Esophagus squamous epithelium (tissue), 5 donors: ENCODE measurements around the gene CTTNBP2NL. TPM values are rescaled to one million over a fixed set of nuclear protein-coding genes. Genes with fewer than 3 reads are reported as not detected.
"Not testable (repeated sequence)": the region's sequence is repeated elsewhere in the genome, so short reads cannot be mapped to it uniquely, and the experiment has no call there.

ENCODE experiments used
- DNase-seq: peaks from one replicate; lab custom pipeline; 2025; lab: John Stamatoyannopoulos, UW
- H3K27ac ChIP-seq, 4 donors: fragments of 200-600 bp; sonication (generic); one replicate each; pipeline ENCODE4 v1.5.1; 2016 to 2019; ENCODE audit warnings: mild to moderate bottlenecking in 1 of 4
- H3K27me3 ChIP-seq, 4 donors: fragments of 200-600 bp; sonication (generic); 1 replicate in 3 of 4; 2 replicates in 1 of 4; pipeline versions ENCODE4 v1.5.1 to v1.6.0; 2017 to 2021; ENCODE audit warnings: antibody characterized with exemption in 1 of 4
- H3K36me3 ChIP-seq, 3 donors: fragments of 200-600 bp; sonication (generic); one replicate each; pipeline ENCODE4 v1.5.1; 2016 to 2019
- H3K4me1 ChIP-seq, 3 donors: fragments of 200-600 bp; sonication (generic); one replicate each; pipeline ENCODE4 v1.5.1; 2017 to 2019
- H3K4me3 ChIP-seq, 4 donors: fragments of 200-600 bp; sonication (generic); 1 replicate in 3 of 4; 2 replicates in 1 of 4; pipeline ENCODE4 v1.5.1; 2016 to 2019; ENCODE audit warnings: mild to moderate bottlenecking in 2 of 4, moderate library complexity in 1 of 4
- H3K9me3 ChIP-seq, 3 donors: fragments of 200-600 bp; sonication (generic); one replicate each; pipeline ENCODE4 v1.5.1; 2016 to 2019
- CTCF ChIP-seq, 6 experiments: fragments of 450-650 bp in 4 of 6; fragments of 200-600 bp in 2 of 6; sonication (generic) in 2 of 6; IDR thresholded peaks; one replicate each; pipeline ENCODE4 v1.5.1; 2016 to 2019; ENCODE audit warnings: antibody characterized with exemption in 6 of 6, mild to moderate bottlenecking in 4 of 6, moderate library complexity in 4 of 6
- POLR2A ChIP-seq, 4 donors: fragments of 450-650 bp; IDR thresholded peaks; one replicate each; pipeline ENCODE4 v1.6.1; 2017; ENCODE audit warnings: antibody characterized with exemption in 4 of 4, mild to moderate bottlenecking in 4 of 4, moderate library complexity in 3 of 4
- WGBS, 2 donors: methylation state at CpG; one replicate each; pipeline ENCODE4 v1.1.5; 2018; 5-methylcytosine and 5-hydroxymethylcytosine counted together
- intact Hi-C: fragments of 100-400 bp; cut with DNase I; formaldehyde crosslinking; loops from one replicate; pipeline ENCODE4 v1.15.0; 2022
- total RNA-seq, 4 donors: library from RNA; depleted of rRNA; stranded (reverse); fragments of >200 nt; gene quantifications; one replicate each; pipeline ENCODE4 v1.1.0, GENCODE V29; 2016
- donor health status: DM: yes; HTN: yes; CAD: no.

The CTTNBP2NL gene
- total RNA-seq, 4 donors from 2014 or later: 19.6 to 26.3 (median 22.8) TPM

- DNase-seq: no peak
- Histone ChIP-seq H3K36me3 (no peaks in the 10 kb centered on the region), H3K27ac (no peak overlapping the region), H3K27me3 (peaks cover 0 to 41% (median 0%) of the 10 kb centered on the region in 4 donors), H3K4me3 (no peak overlapping the region), H3K9me3 (no peaks in the 10 kb centered on the region), H3K4me1 (peaks cover 2 to 10% (median 3%) of the 10 kb centered on the region in 3 donors)
- no peak for TF ChIP-seq CTCF (IDR thresholded peaks at IDR 0.05)
- TF ChIP-seq POLR2A (IDR thresholded peaks at IDR 0.05): no peak
- WGBS, 2 donors: 80 to 100% methylated on average over 2 to 6 of the region's 14 CpGs
- intact Hi-C loops: no loop called here
Measured at GRCh38 chr1:112386024-112386723, 9.8 kb upstream of the CTTNBP2NL start.

GRCh38 chr1:112386731-112387346 lies 9.2 kb upstream of the CTTNBP2NL start:
- no peaks in the 10 kb centered on the region for H3K9me3 ChIP-seq
- intact Hi-C loops: no loop called here
- peaks cover 8 to 17% (median 10%) of the 10 kb centered on the region in 3 donors for H3K4me1 ChIP-seq
- H3K27ac ChIP-seq: no peak overlapping the region
- H3K27me3 ChIP-seq: peaks cover 0 to 35% (median 0%) of the 10 kb centered on the region in 4 donors
- no peak overlapping the region for H3K4me3 ChIP-seq
- no peaks in the 10 kb centered on the region for H3K36me3 ChIP-seq
- DNase-seq: no peak
- TF ChIP-seq CTCF (IDR thresholded peaks at IDR 0.05) (no peak), POLR2A (IDR thresholded peaks at IDR 0.05) (no peak)
- 60 to 67% methylated on average over 1 of the region's 2 CpGs for WGBS, 2 donors

GRCh38 chr1:112387807-112388206 lies 8.2 kb upstream of the CTTNBP2NL start:
- no peak for DNase-seq
- TF ChIP-seq POLR2A (IDR thresholded peaks at IDR 0.05) (no peak), CTCF (IDR thresholded peaks at IDR 0.05) (no peak)
- peaks cover 0 to 26% (median 0%) of the 10 kb centered on the region in 4 donors for H3K27me3 ChIP-seq
- H3K9me3 ChIP-seq: no peaks in the 10 kb centered on the region
- intact Hi-C loops: no loop called here
- H3K36me3 ChIP-seq: no peaks in the 10 kb centered on the region
- H3K4me1 ChIP-seq: peaks cover 9 to 27% (median 10%) of the 10 kb centered on the region in 3 donors
- no peak overlapping the region for H3K27ac ChIP-seq
- 71 to 81% methylated on average over 3 of the region's 3 CpGs for WGBS, 2 donors
- no peak overlapping the region for H3K4me3 ChIP-seq

GRCh38 chr1:112388436-112388835 lies 7.6 kb upstream of the CTTNBP2NL start:
- Histone ChIP-seq H3K4me1 (peaks cover 9 to 33% (median 11%) of the 10 kb centered on the region in 3 donors), H3K4me3 (no peak overlapping the region), H3K27ac (peak overlapping the region in 3 of 4 donors; percentile 30 to 98 (median 40)), H3K36me3 (no peaks in the 10 kb centered on the region), H3K27me3 (peaks cover 0 to 22% (median 0%) of the 10 kb centered on the region in 4 donors), H3K9me3 (no peaks in the 10 kb centered on the region)
- WGBS, 2 donors: 35 to 40% methylated on average over 3 of the region's 3 CpGs
- DNase-seq: no peak
- intact Hi-C loops: no loop called here
- TF ChIP-seq POLR2A (IDR thresholded peaks at IDR 0.05) (no peak), CTCF (IDR thresholded peaks at IDR 0.05) (no peak)

GRCh38 chr1:112389689-112390088 lies 6.3 kb upstream of the CTTNBP2NL start:
- Histone ChIP-seq H3K9me3 (no peaks in the 10 kb centered on the region), H3K36me3 (no peaks in the 10 kb centered on the region), H3K4me3 (no peak overlapping the region), H3K27ac (peak overlapping the region in 3 of 4 donors; percentile 13 to 98 (median 17)), H3K4me1 (peaks cover 17 to 45% (median 20%) of the 10 kb centered on the region in 3 donors), H3K27me3 (peaks cover 0 to 9% (median 0%) of the 10 kb centered on the region in 4 donors)
- DNase-seq: no peak
- intact Hi-C loops: loop anchor here (2.0 to 5.0 kb wide), 2 partner anchors 75 to 318 kb away; partner anchors contain the start of gene RHOC
- WGBS, 2 donors: 55 to 74% methylated on average over 4 to 6 of the region's 6 CpGs
- TF ChIP-seq CTCF (IDR thresholded peaks at IDR 0.05) (no peak), POLR2A (IDR thresholded peaks at IDR 0.05) (no peak)

- H3K4me1 ChIP-seq: peaks cover 23 to 52% (median 27%) of the 10 kb centered on the region in 3 donors
- intact Hi-C loops: loop anchor here (2.0 to 5.0 kb wide), 2 partner anchors 74 to 317 kb away; partner anchors contain the start of gene RHOC
- peak overlapping the region; percentile 17 to 98 (median 90) for H3K27ac ChIP-seq
- 45 to 47% methylated on average over 9 to 13 of the region's 15 CpGs for WGBS, 2 donors
- H3K9me3 ChIP-seq, DNase-seq, H3K36me3 ChIP-seq, H3K27me3 ChIP-seq: not testable (repeated sequence)
- H3K4me3 ChIP-seq: peak overlapping the region; percentile 22 to 64 (median 47)
Measured at GRCh38 chr1:112390335-112390734, 5.7 kb upstream of the CTTNBP2NL start.
